ENCODE measurements around the gene C9. TPM values are rescaled to one million over a fixed set of nuclear protein-coding genes. Genes with fewer than 3 reads are reported as not detected.

Gene C9
- total RNA-seq, 4 donors from 2014 or later, result not detected

DNA sequence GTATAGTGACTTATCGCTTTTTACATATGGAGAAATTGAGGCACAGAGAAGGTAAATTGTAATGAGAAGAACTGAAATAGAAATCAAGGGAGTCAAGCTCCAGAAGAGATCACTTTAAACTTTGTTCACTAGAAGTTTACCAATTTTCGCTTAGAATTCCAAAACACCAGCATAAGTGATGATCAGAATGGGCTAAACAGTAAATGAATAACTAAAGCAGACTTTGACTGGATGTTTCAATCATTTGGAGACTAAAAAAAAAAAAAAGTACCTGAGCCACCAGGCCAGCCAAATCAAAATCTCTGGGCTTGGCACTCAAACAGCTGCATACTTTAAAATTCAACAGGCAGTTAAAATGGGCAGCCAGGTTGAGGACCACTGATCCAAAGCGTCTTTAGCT is 106.7 kb downstream of the C9 start:
- Histone ChIP-seq H3K9me3 (no peaks in the 10 kb centered on the region), H3K4me3 (no peak overlapping the region), H3K27ac (no peak overlapping the region), H3K4me1 (peaks cover 0 to 3% of the 10 kb centered on the region in 2 donors), H3K27me3 (no peaks in the 10 kb centered on the region), H3K36me3 (no peaks in the 10 kb centered on the region)
- intact Hi-C loops (cut with DNase I; ENCODE audit: low total_unique reads), result no loop called here
- no peak for DNase-seq
- TF ChIP-seq, protein P1, sequence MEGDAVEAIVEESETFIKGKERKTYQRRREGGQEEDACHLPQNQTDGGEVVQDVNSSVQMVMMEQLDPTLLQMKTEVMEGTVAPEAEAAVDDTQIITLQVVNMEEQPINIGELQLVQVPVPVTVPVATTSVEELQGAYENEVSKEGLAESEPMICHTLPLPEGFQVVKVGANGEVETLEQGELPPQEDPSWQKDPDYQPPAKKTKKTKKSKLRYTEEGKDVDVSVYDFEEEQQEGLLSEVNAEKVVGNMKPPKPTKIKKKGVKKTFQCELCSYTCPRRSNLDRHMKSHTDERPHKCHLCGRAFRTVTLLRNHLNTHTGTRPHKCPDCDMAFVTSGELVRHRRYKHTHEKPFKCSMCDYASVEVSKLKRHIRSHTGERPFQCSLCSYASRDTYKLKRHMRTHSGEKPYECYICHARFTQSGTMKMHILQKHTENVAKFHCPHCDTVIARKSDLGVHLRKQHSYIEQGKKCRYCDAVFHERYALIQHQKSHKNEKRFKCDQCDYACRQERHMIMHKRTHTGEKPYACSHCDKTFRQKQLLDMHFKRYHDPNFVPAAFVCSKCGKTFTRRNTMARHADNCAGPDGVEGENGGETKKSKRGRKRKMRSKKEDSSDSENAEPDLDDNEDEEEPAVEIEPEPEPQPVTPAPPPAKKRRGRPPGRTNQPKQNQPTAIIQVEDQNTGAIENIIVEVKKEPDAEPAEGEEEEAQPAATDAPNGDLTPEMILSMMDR (IDR thresholded peaks at IDR 0.05), result no peak
- no peak for TF ChIP-seq POLR2A (IDR thresholded peaks at IDR 0.05)

DNA sequence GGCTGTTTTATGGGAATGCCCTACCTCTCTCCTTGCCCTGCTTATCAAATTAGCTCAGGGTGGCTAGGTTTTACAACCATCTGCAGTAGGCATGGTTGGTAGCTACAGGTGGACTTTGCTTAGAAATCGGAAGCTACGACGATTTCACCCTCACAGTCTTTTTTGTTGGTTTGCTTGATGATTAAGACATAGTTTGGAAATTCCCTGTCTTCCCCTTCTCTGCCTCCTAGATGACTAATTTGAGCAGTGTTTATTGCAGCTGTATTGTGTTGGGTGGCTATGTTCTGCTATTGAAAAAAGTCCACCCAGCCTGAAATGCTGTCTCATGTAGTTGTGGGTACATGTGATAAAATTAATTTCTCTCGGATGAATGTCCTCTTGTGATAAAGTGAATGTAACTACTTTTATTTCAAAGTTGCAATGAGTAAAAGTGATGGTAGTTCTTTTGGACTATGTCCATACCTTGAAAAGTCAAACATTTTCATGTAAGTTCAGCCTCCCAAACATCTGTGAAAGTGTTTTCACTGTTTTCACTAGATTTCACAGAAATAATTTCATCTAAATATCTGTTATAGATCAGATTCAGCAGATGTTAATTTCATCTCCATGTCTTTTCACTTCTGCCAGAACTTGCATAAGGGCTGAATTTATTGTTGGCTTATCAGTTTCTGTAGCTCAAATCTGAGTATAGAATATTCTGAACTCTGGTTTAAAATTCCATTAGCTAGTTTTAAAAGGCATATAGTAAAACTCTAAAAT is 107.6 kb downstream of the C9 start:
- H3K27me3 ChIP-seq, result no peaks in the 10 kb centered on the region
- no peak overlapping the region for H3K4me3 ChIP-seq
- peaks cover 0 to 3% of the 10 kb centered on the region in 2 donors for H3K4me1 ChIP-seq
- DNase-seq, result no peak
- no peaks in the 10 kb centered on the region for H3K9me3 ChIP-seq
- intact Hi-C loops (cut with DNase I; ENCODE audit: low total_unique reads), result no loop called here
- no peak for TF ChIP-seq POLR2A (IDR thresholded peaks at IDR 0.05)
- TF ChIP-seq, protein P1 (IDR thresholded peaks at IDR 0.05), result no peak
- no peaks in the 10 kb centered on the region for H3K36me3 ChIP-seq
- no peak overlapping the region for H3K27ac ChIP-seq

DNA sequence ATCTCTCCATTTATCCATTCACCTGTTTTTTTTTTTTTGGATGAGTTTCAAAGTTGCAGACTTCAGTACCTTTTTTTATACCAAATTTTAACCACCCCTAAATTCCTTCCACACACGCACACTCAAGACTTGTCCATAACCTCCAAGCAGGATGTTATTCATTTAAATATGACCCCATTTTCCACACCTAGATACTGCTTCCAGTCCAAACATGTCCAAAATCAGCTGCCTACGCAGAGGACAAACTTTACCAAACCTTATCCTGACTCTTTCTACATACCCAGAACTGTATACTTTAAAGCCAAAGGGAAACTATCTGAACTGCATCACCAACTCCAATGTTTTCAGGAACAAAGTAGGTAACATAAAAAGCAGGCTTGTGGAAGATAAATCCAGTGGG is 108.9 kb downstream of the C9 start:
- H3K27me3 ChIP-seq, result no peaks in the 10 kb centered on the region
- TF ChIP-seq POLR2A (IDR thresholded peaks at IDR 0.05), result no peak
- TF ChIP-seq, protein P1 (IDR thresholded peaks at IDR 0.05), result no peak
- DNase-seq, result no peak
- H3K4me1 ChIP-seq, result peaks cover 0 to 3% of the 10 kb centered on the region in 2 donors
- intact Hi-C loops (cut with DNase I; ENCODE audit: low total_unique reads), result no loop called here
- H3K9me3 ChIP-seq, result no peaks in the 10 kb centered on the region
- no peak overlapping the region for H3K27ac ChIP-seq
- no peak overlapping the region for H3K4me3 ChIP-seq
- H3K36me3 ChIP-seq, result no peaks in the 10 kb centered on the region

DNA sequence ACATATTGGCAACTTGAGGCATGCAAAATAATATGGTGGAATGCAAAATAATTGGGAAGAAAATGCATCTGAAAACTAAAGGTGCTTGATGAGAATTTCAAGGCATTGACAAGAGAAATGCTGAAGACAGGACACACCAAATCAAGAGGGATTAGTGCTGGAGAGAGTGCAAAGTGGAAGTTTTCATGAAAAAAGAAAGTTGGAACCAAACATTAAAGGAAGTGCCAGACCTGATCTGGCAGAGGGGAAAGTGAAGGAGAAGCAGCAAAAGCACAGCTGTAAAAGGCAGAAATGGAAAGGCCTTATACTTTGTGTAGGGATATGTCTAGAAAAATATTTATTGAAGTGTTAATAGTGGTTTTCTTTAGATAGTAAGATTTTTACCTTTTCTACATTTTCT is 109.6 kb downstream of the C9 start:
- intact Hi-C loops (cut with DNase I; ENCODE audit: low total_unique reads), result no loop called here

DNA sequence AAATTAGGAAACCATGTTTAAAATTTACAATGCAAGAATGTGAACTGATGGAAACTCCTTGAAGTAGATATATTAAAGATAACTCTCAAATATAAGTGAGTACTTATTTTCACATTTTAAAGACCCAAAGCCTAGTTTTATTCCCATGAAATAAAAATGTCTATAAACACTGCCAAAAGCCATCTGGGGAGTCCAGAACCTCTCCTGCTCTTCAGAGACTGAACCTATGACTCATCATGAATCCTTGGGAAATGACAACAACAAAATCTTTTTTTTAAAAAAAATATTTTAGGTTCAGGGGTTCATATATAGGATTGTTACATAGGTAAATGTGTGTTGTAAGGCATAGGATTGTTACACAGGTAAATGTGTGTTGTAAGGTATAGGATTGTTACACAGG is 111.1 kb downstream of the C9 start:
- Histone ChIP-seq H3K4me1 (peaks cover 0 to 3% of the 10 kb centered on the region in 2 donors), H3K27ac (no peak overlapping the region), H3K4me3 (no peak overlapping the region), H3K36me3 (no peaks in the 10 kb centered on the region), H3K27me3 (no peaks in the 10 kb centered on the region), H3K9me3 (no peaks in the 10 kb centered on the region)
- DNase-seq, result no peak
- TF ChIP-seq POLR2A (IDR thresholded peaks at IDR 0.05), result no peak
- TF ChIP-seq, protein P1 (IDR thresholded peaks at IDR 0.05), result no peak
- intact Hi-C loops (cut with DNase I; ENCODE audit: low total_unique reads), result no loop called here

More for the DNA sequence above, 109.6 kb downstream of the C9 start:
- H3K4me1 ChIP-seq, result peaks cover 0 to 3% of the 10 kb centered on the region in 2 donors
- TF ChIP-seq POLR2A (IDR thresholded peaks at IDR 0.05), result no peak
- TF ChIP-seq, protein P1 (IDR thresholded peaks at IDR 0.05), result no peak
- H3K27me3 ChIP-seq, result no peaks in the 10 kb centered on the region
- H3K36me3 ChIP-seq, result no peaks in the 10 kb centered on the region
- no peak overlapping the region for H3K27ac ChIP-seq
- H3K4me3 ChIP-seq, result no peak overlapping the region
- H3K9me3 ChIP-seq, result no peaks in the 10 kb centered on the region
- DNase-seq, result no peak
